Transverse colon (tissue), 4 donors: Measurements from ENCODE around the gene GRK4. TPM values are rescaled to one million over a fixed set of nuclear protein-coding genes. Genes with fewer than 3 reads are reported as not detected.
"Not testable (repeated sequence)": the region's sequence is repeated elsewhere in the genome, so short reads cannot be mapped to it uniquely, and the experiment has no call there.

Experiments used
- DNase-seq: peaks from one replicate; pipeline ENCODE4 v3.0.0-alpha.2; 2019
- H3K27ac ChIP-seq, 4 donors: fragments of 200-600 bp; sonication (generic); 2 replicates each; pipeline ENCODE4 v1.5.1; 2016 to 2018; ENCODE audit warnings: inconsistent platforms in 4 of 4
- H3K27me3 ChIP-seq: fragments of 200-600 bp; sonication (generic); 2 replicates; pipeline ENCODE4 v1.5.1; 2017; ENCODE audit warnings: inconsistent platforms
- H3K36me3 ChIP-seq, 4 donors: fragments of 200-600 bp; sonication (generic); 2 replicates each; pipeline ENCODE4 v1.5.1; 2017 to 2019; ENCODE audit warnings: inconsistent platforms in 4 of 4
- H3K4me1 ChIP-seq, 4 donors: fragments of 200-600 bp; sonication (generic); 2 replicates each; pipeline ENCODE4 v1.5.1; 2017 to 2020; ENCODE audit warnings: inconsistent platforms in 4 of 4
- H3K4me3 ChIP-seq, 4 donors: fragments of 200-600 bp; sonication (generic); 1 replicate in 1 of 4; 2 replicates in 3 of 4; pipeline versions ENCODE4 v1.5.1 to v1.6.1; 2017 to 2019; ENCODE audit warnings: inconsistent platforms in 4 of 4
- H3K9me3 ChIP-seq, 2 donors: fragments of 200-600 bp; sonication (generic); 2 replicates each; pipeline ENCODE4 v1.5.1; 2017 to 2019; ENCODE audit warnings: inconsistent platforms in 2 of 2
- CTCF ChIP-seq, 5 experiments: fragments of 200-600 bp in 3 of 5; fragments of 450-650 bp in 2 of 5; sonication (generic) in 3 of 5; IDR thresholded peaks; 1 replicate in 2 of 5; 2 replicates in 3 of 5; pipeline ENCODE4 v1.5.1; 2016 to 2017; ENCODE audit warnings: antibody characterized with exemption in 5 of 5, inconsistent platforms in 3 of 5, mild to moderate bottlenecking in 2 of 5, moderate library complexity in 1 of 5
- EP300 ChIP-seq: sonication (generic); formaldehyde crosslinking; IDR thresholded peaks from one replicate; pipeline ENCODE4 v1.6.1; 2017; ENCODE audit warnings: antibody characterized with exemption, low read depth
- POLR2A ChIP-seq: fragments of 450-650 bp; IDR thresholded peaks from one replicate; pipeline ENCODE4 v1.6.1; 2016; ENCODE audit warnings: antibody characterized with exemption, mild to moderate bottlenecking, moderate library complexity
- POLR2AphosphoS5 ChIP-seq, 3 donors: sonication (generic); formaldehyde crosslinking; IDR thresholded peaks; one replicate each; pipeline ENCODE4 v1.6.1; 2016; ENCODE audit warnings: antibody characterized with exemption in 3 of 3
- WGBS, 2 donors: methylation state at CpG; one replicate each; pipeline ENCODE4 v1.1.5; 2018; ENCODE audit warnings: low coverage in 1 of 2; 5-methylcytosine and 5-hydroxymethylcytosine counted together
- in situ Hi-C, 4 donors: fragments of 200-750 bp; cut with MboI; loops; one replicate each; pipeline versions ENCODE4 v1.15.0 to v1.15.1; 2017; ENCODE audit warnings: low sequenced_read_pairs in 3 of 4, low pct_ligation_motif_present in 1 of 4, low pct_unique_long_range_greater_than_20kb in 1 of 4
- intact Hi-C: fragments of 100-400 bp; cut with DNase I; formaldehyde crosslinking; loops from one replicate; pipeline ENCODE4 v1.15.1; 2023; ENCODE audit warnings: low total_unique reads
- total RNA-seq, 4 donors: library from RNA; depleted of rRNA; stranded (reverse); fragments of >200 nt; gene quantifications; one replicate each; pipeline ENCODE4 v1.1.0, GENCODE V29; 2016

GRK4 gene
- total RNA-seq, 4 donors from 2014 or later, result 2.5 to 7.9 (median 4.1) TPM

DNA sequence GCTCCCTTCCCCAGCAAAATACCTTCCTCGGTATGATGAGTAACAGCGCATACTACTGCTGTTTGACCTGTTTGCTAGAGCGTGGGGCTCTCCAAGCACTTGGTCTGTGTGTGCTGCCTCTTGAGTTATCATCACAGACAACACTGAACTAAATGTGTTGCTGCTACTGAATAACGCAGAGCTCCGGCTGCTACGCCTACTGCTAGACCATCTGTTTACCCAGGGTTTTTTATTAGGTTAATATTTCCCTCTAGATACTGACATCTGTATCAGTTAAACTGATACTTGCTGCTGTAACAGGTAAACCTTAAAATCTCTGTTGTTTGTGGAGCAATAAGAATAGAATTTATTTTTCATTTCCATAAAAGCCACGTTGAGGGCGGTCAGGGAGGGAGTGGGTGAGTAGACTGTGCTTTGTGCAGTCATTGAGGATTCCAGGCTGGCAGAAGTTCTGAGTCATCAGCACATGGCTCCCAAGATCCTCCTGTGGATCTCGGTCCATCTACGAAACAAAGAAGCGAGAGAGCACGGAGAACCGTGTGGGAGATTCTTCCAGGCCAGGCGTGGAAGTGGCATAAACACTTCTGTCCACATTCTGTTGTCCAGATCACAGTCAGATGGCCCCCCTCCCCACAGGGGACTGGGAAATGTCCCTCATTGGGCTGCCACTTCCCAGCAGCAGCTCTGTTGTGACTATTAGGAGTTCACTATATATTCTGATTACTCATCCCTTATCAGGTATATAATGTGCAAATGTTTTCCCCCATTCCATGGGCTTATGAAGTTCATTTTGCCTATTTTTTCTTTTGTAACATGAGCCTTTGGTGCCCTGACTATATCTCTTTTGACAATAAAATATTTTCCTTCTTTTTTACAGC is 14.1 kb downstream of the GRK4 start:
- 71 to 78% methylated on average over 8 to 14 of the region's 14 CpGs for WGBS, 2 donors
- in situ Hi-C loops (no loop called here), intact Hi-C loops (loop anchor here (10.0 kb wide), 1 partner anchor 57 kb away; no protein-coding TSS in a partner anchor)
- Histone ChIP-seq H3K27me3 (no peaks in the 10 kb centered on the region), H3K4me1 (no peaks in the 10 kb centered on the region), H3K9me3 (peaks cover 0 to 2% of the 10 kb centered on the region in 2 donors), H3K36me3 (no peaks in the 10 kb centered on the region), H3K4me3 (no peak overlapping the region), H3K27ac (peak overlapping the region in 1 of 4 donors; percentile 25)
- DNase-seq, result no peak
- TF ChIP-seq CTCF (IDR thresholded peaks at IDR 0.05) (no peak), EP300 (no peak), POLR2AphosphoS5 (IDR thresholded peaks at IDR 0.05) (no peak), POLR2A (no peak)

- no peak for DNase-seq
- Histone ChIP-seq H3K4me3 (no peak overlapping the region), H3K4me1 (no peaks in the 10 kb centered on the region), H3K27me3 (no peaks in the 10 kb centered on the region), H3K36me3 (no peaks in the 10 kb centered on the region), H3K27ac (no peak overlapping the region), H3K9me3 (peaks cover 0 to 2% of the 10 kb centered on the region in 2 donors)
- in situ Hi-C loops, result no loop called here
- intact Hi-C loops, result no loop called here
- TF ChIP-seq CTCF (IDR thresholded peaks at IDR 0.05) (no peak), POLR2A (no peak), POLR2AphosphoS5 (IDR thresholded peaks at IDR 0.05) (no peak), EP300 (no peak)
- WGBS, 2 donors, result 81% methylated on average over 2 of the region's 4 CpGs; no CpG with 5 or more reads in 1 of the 2 donors
These were observed 18.0 kb downstream of the GRK4 start for GRCh38 chr4:2981256-2981819.

DNA sequence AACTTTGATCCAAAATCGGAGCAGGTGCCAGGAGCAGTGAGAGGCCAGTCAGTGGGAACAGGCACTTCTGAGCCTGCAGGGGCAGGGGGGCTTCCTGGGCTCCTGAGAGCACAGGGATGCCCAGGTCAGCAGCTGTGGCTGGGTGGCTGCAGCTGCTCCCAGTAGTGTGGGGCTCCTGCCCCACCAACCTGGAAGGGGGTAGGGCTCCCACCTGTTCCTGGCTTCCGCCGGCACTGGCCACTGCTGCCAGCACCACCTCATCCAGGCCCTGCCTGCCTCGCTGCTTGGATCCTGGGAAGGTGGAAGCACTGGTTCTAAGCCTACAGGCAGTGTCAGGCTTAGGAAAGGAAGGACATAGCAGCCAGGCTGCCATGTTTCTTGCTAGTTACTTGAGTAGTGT is 18.6 kb downstream of the GRK4 start:
- WGBS, 2 donors, result 88% methylated on average over 3 of the region's 4 CpGs; no CpG with 5 or more reads in 1 of the 2 donors
- TF ChIP-seq POLR2AphosphoS5 (IDR thresholded peaks at IDR 0.05) (no peak), POLR2A (no peak), EP300 (no peak), CTCF (IDR thresholded peaks at IDR 0.05) (no peak)
- H3K4me3 ChIP-seq, result no peak overlapping the region
- no peak for DNase-seq
- intact Hi-C loops, result no loop called here
- H3K36me3 ChIP-seq, result no peaks in the 10 kb centered on the region
- H3K27me3 ChIP-seq, result no peaks in the 10 kb centered on the region
- in situ Hi-C loops, result no loop called here
- no peaks in the 10 kb centered on the region for H3K4me1 ChIP-seq
- H3K9me3 ChIP-seq, result peaks cover 0 to 2% of the 10 kb centered on the region in 2 donors
- no peak overlapping the region for H3K27ac ChIP-seq

GRCh38 chr4:2983715-2984114 is 20.3 kb downstream of the GRK4 start:
- 75 to 87% methylated on average over 2 to 7 of the region's 7 CpGs for WGBS, 2 donors
- H3K9me3 ChIP-seq, intact Hi-C loops, in situ Hi-C loops, H3K27me3 ChIP-seq, H3K36me3 ChIP-seq, DNase-seq, H3K27ac ChIP-seq, H3K4me3 ChIP-seq, H3K4me1 ChIP-seq: not testable (repeated sequence)
